K562 (cell line): Measurements from ENCODE around the gene CLIC1. TPM values are rescaled to one million over a fixed set of nuclear protein-coding genes. Genes with fewer than 3 reads are reported as not detected.
A peak's percentile ranks its signal among the peaks of the same experiment; 100 is the strongest.

ENCODE experiments used
- ATF7 ChIP-seq: fragments of 450-650 bp; IDR thresholded peaks from 2 replicates; pipeline ENCODE4 v1.7.1; 2014; ENCODE audit warnings: mild to moderate bottlenecking, moderate library complexity
- CBFB ChIP-seq: sonication (generic); formaldehyde crosslinking; IDR thresholded peaks from 2 replicates; pipeline ENCODE4 v1.4.0; 2020; ENCODE audit warnings: mild to moderate bottlenecking, missing genetic modification reagents
- CHD1 ChIP-seq: fragments of 200-600 bp; sonication (generic); IDR thresholded peaks from one replicate; pipeline ENCODE4 v1.6.1; 2012; ENCODE audit warnings: mild to moderate bottlenecking, moderate library complexity, low read length, inconsistent platforms
- GATA2 ChIP-seq: sonication (generic); formaldehyde crosslinking; IDR thresholded peaks from 2 replicates; pipeline ENCODE4 v1.4.0; 2020; ENCODE audit warnings: mild to moderate bottlenecking, missing genetic modification reagents
- GTF3C2 ChIP-seq: IDR thresholded peaks from 3 replicates; pipeline ENCODE4 v1.6.1; 2011; ENCODE audit warnings: borderline replicate concordance, mild to moderate bottlenecking, moderate library complexity; ENCODE audit not compliant: insufficient read length; ENCODE audit errors: extremely low read depth
- MTA2 ChIP-seq: fragments of 450-650 bp; IDR thresholded peaks from 2 replicates; pipeline ENCODE4 v1.6.1; 2016; ENCODE audit warnings: low read depth
- NR3C1 ChIP-seq: sonication (generic); formaldehyde crosslinking; IDR thresholded peaks from 2 replicates; pipeline ENCODE4 v1.8.1; 2022; ENCODE audit warnings: missing genetic modification reagents
- NRF1 ChIP-seq, 2 experiments: fragments of 450-650 bp; IDR thresholded peaks in 1 of 2; conservative IDR thresholded peaks in 1 of 2; 2 replicates each; pipeline ENCODE4 v1.6.1; 2014; ENCODE audit warnings: mild to moderate bottlenecking in 2 of 2
- OTX1 ChIP-seq: fragments of 450-650 bp; formaldehyde crosslinking; IDR thresholded peaks from 2 replicates; pipeline ENCODE4 v1.4.0; 2022; ENCODE audit warnings: mild to moderate bottlenecking
- PCBP1 ChIP-seq: fragments of 200-400 bp; formaldehyde crosslinking; IDR thresholded peaks from 2 replicates; pipeline ENCODE4 v1.6.1; 2018; ENCODE audit warnings: mild to moderate bottlenecking, low read depth, low read length; ENCODE audit not compliant: poor library complexity, severe bottlenecking
- RBM17 ChIP-seq: fragments of 200-400 bp; formaldehyde crosslinking; IDR thresholded peaks from 2 replicates; pipeline ENCODE4 v1.6.1; 2017; ENCODE audit warnings: low read depth, mild to moderate bottlenecking, low read length, borderline replicate concordance
- RBM22 ChIP-seq: fragments of 200-400 bp; formaldehyde crosslinking; IDR thresholded peaks from 2 replicates; pipeline ENCODE4 v1.6.1; 2018; ENCODE audit warnings: low read length, low read depth; ENCODE audit not compliant: poor library complexity, severe bottlenecking
- TRIM25 ChIP-seq: fragments of 450-650 bp; IDR thresholded peaks from 2 replicates; pipeline ENCODE4 v1.7.0; 2016; ENCODE audit warnings: borderline replicate concordance
- U2AF1 ChIP-seq: fragments of 200-400 bp; formaldehyde crosslinking; optimal IDR thresholded peaks from 2 replicates; pipeline ENCODE3; 2017; ENCODE audit warnings: mild to moderate bottlenecking, low read depth, low read length, moderate library complexity
- UBTF ChIP-seq, 2 experiments: IDR thresholded peaks; 2 replicates each; pipeline ENCODE4 v1.6.1; 2012; ENCODE audit warnings: improper control_type of control experiment in 2 of 2, low read depth in 2 of 2, low read length in 2 of 2, borderline replicate concordance in 1 of 2
- USF2 ChIP-seq: sonication (generic); formaldehyde crosslinking; IDR thresholded peaks from 2 replicates; pipeline ENCODE4 v1.5.0; 2020; ENCODE audit warnings: missing genetic modification reagents
- ZFP30 ChIP-seq: fragments of 250-450 bp; sonication (Bioruptor Pico); IDR thresholded peaks from 2 replicates; pipeline ENCODE4 v1.8.0; 2022; ENCODE audit warnings: moderate library complexity, mild to moderate bottlenecking, inconsistent platforms, borderline replicate concordance
- ZNF23 ChIP-seq: fragments of 250-450 bp; sonication (Bioruptor Pico); IDR thresholded peaks from 2 replicates; pipeline ENCODE4 v1.4.0; 2020; ENCODE audit warnings: mild to moderate bottlenecking
- ZNF785 ChIP-seq: fragments of 250-450 bp; sonication (Bioruptor Pico); IDR thresholded peaks from 2 replicates; pipeline ENCODE4 v1.4.0; 2020; ENCODE audit warnings: mild to moderate bottlenecking
- polyA plus RNA-seq, 8 experiments: library from polyadenylated mRNA; depleted of rRNA in 4 of 8; stranded (reverse) in 5 of 8; unstranded in 3 of 8; fragments of >200 nt; fragmentation: Nextera tagmentation in 2 of 8; fragmentation: Illumina TruSeq in 1 of 8; extraction: Ambion mirVana in 2 of 8; extraction: Trizol in 1 of 8; gene quantifications; 2 replicates each; pipeline versions ENCODE4 v1.2.1 to v1.2.3, GENCODE V29; 2011 to 2014; ENCODE audit warnings: inconsistent platforms in 1 of 8, missing spikeins in 1 of 8
- total RNA-seq, 7 experiments: library from RNA; depleted of rRNA in 6 of 7; stranded (reverse); fragments of >200 nt in 6 of 7; fragmentation: Illumina TruSeq in 2 of 7; extraction: Trizol in 2 of 7; gene quantifications; 2 replicates each; pipeline versions ENCODE4 v1.2.1 to v1.2.3, GENCODE V29; 2011 to 2021; ENCODE audit warnings: low replicate concordance in 1 of 7

CLIC1 gene
- total and polyA plus RNA-seq, 9 of the 15 experiments (the other 6 are each of a cell fraction or from before 2014, with no cell fraction given): 1,267 to 2,419 (median 1,808) TPM

- TF ChIP-seq GATA2 (CRISPR knock-in tag): peak; percentile 56; the same call in 1 of the 2 replicates
- TF ChIP-seq ATF7: peak; percentile 89
- no peak for TF ChIP-seq GTF3C2
- TF ChIP-seq MTA2: peak; percentile 73; the same call in 1 of the 2 replicates
- no peak for TF ChIP-seq CHD1
- no peak for TF ChIP-seq RBM17
- peak in 1 of 2 experiments; percentile 82; a peak in 1 of 4 replicates for TF ChIP-seq UBTF (IDR thresholded peaks at IDR 0.05; ENCODE audit: borderline replicate concordance in 1 of 2, low read depth in 2 of 2, low read length in 2 of 2)
- TF ChIP-seq RBM22: no peak
- no peak for TF ChIP-seq ZNF785
- TF ChIP-seq CBFB (CRISPR knock-in tag): no peak
- TF ChIP-seq ZFP30 (CRISPR knock-in tag): no peak
- peak in 1 of 2 experiments; percentile 23; a peak in 2 of 4 replicates for TF ChIP-seq NRF1 (conservative IDR thresholded peaks at IDR 0.05 in 1 of 2, IDR thresholded peaks at IDR 0.05 in 1 of 2)
- TF ChIP-seq OTX1 (CRISPR knock-in tag): peak; percentile 83
- no peak for TF ChIP-seq ZNF23 (CRISPR knock-in tag)
- no peak for TF ChIP-seq U2AF1
- TF ChIP-seq PCBP1: no peak
- TF ChIP-seq TRIM25: no peak
- TF ChIP-seq USF2: no peak
- no peak for TF ChIP-seq NR3C1 (CRISPR knock-in tag)
Measured at GRCh38 chr6:31690231-31691077, 45.9 kb downstream of the CLIC1 start (continued).
